HepG2 (cell line): ENCODE results near the gene AK8. TPM values are rescaled to one million over a fixed set of nuclear protein-coding genes. Genes with fewer than 3 reads are reported as not detected.

Experiments
- ATAC-seq: fragments of 200-7000 bp; cut with Tn5 transposase; 3 replicates; pipeline ENCODE4 v1.9.1; 2020; ENCODE audit warnings: mild to moderate bottlenecking, moderate library complexity
- BruUV-seq: library from RNA; stranded (reverse); fragments of 400-500 nt; replicated peaks from 2 replicates; lab custom pipeline; 2021; lab: Mats Ljungman, UMichigan
- CTCF ChIA-PET: fragments of 300-600 bp; formaldehyde crosslinking; extraction: SDS; loops from one replicate; lab custom pipeline; 2021; ENCODE audit warnings: low total read pairs, inconsistent platforms, low intra/inter-chr PET ratio; lab: Yijun Ruan, JAX
- POLR2A ChIA-PET: fragments of 350-600 bp; sonication (Branson Sonifier 250); formaldehyde crosslinking; loops from one replicate; lab custom pipeline; 2020; ENCODE audit warnings: antibody characterized with exemption, inconsistent platforms; lab: Yijun Ruan, JAX
- DNase-seq: peaks from one replicate; pipeline ENCODE4 v3.0.0-alpha.2; 2015; ENCODE audit warnings: low spot score
- FAIRE-seq: peaks from 3 replicates; lab custom pipeline; 2011; peaks lifted over from hg19 to GRCh38; lab: Jason Lieb, UNC
- H2AFZ ChIP-seq: one replicate; pipeline ENCODE4 v1.6.1; 2011; ENCODE audit warnings: low read length, inconsistent platforms
- H3K27ac ChIP-seq: fragments of 300-600 bp; 3 replicates; pipeline ENCODE4 v1.8.0; 2011; ENCODE audit warnings: mixed run types, mild to moderate bottlenecking, mixed read lengths, low read length, inconsistent platforms; ENCODE audit not compliant: insufficient read depth; ENCODE audit errors: extremely low read length
- H3K27me3 ChIP-seq, 2 experiments: fragments of 200-600 bp in 1 of 2; 2 replicates in 1 of 2; 3 replicates in 1 of 2; pipeline versions ENCODE4 v1.6.0 to v1.8.0; 2011; ENCODE audit warnings: low read length in 2 of 2, mild to moderate bottlenecking in 2 of 2, moderate library complexity in 2 of 2, inconsistent platforms in 1 of 2; ENCODE audit not compliant: insufficient read depth in 2 of 2, control insufficient read depth in 1 of 2
- H3K36me3 ChIP-seq, 2 experiments: fragments of 200-600 bp in 1 of 2; replicated peaks in 1 of 2; 2 replicates in 1 of 2; 3 replicates in 1 of 2; pipeline versions ENCODE4 v1.5.1 to v1.8.0; 2011; ENCODE audit warnings: low read length in 2 of 2, inconsistent platforms in 1 of 2; ENCODE audit not compliant: insufficient read depth in 2 of 2, control insufficient read depth in 1 of 2
- H3K4me1 ChIP-seq: 2 replicates; pipeline ENCODE4 v1.5.1; 2012; ENCODE audit warnings: low read length, inconsistent platforms; ENCODE audit not compliant: insufficient read depth
- H3K4me2 ChIP-seq: 2 replicates; pipeline ENCODE4 v1.6.0; 2011; ENCODE audit warnings: low read depth, low read length, inconsistent platforms
- H3K4me3 ChIP-seq, 3 experiments: fragments of 200-600 bp in 1 of 3; sonication (generic), shearing (Covaris generic) in 1 of 3; replicated peaks in 1 of 3; 2 replicates each; pipeline ENCODE4 v1.5.1; 2011 to 2016; ENCODE audit warnings: low read length in 3 of 3, inconsistent platforms in 2 of 3, low read depth in 2 of 3, mild to moderate bottlenecking in 2 of 3, control low read depth in 1 of 3, mixed read lengths in 1 of 3; ENCODE audit not compliant: insufficient read depth in 1 of 3
- H3K79me2 ChIP-seq: one replicate; pipeline ENCODE4 v1.6.1; 2011; ENCODE audit warnings: low read length, inconsistent platforms; ENCODE audit not compliant: insufficient read depth
- H3K9ac ChIP-seq: 2 replicates; pipeline ENCODE4 v1.6.0; 2011; ENCODE audit warnings: mild to moderate bottlenecking, low read depth, low read length, inconsistent platforms; ENCODE audit not compliant: insufficient read depth
- H3K9me3 ChIP-seq: 2 replicates; pipeline ENCODE4 v1.5.1; 2012; ENCODE audit warnings: mild to moderate bottlenecking, low read length
- H4K20me1 ChIP-seq: 2 replicates; pipeline ENCODE4 v1.6.0; 2011; ENCODE audit warnings: inconsistent platforms, mild to moderate bottlenecking, low read length, moderate library complexity; ENCODE audit not compliant: insufficient read depth
- CTCF ChIP-seq: sonication (generic); formaldehyde crosslinking; IDR thresholded peaks from 2 replicates; pipeline ENCODE4 v1.5.0; 2020; ENCODE audit warnings: mild to moderate bottlenecking, missing genetic modification reagents, moderate library complexity
- GABPA ChIP-seq, 2 experiments: IDR thresholded peaks; 2 replicates each; pipeline ENCODE4 v1.6.1; 2011 to 2016; ENCODE audit warnings: low read depth in 2 of 2, low read length in 1 of 2, missing biosample characterization in 1 of 2, missing genetic modification characterization in 1 of 2
- STAG1 ChIP-seq: sonication (generic); formaldehyde crosslinking; IDR thresholded peaks from 2 replicates; pipeline ENCODE4 v1.4.0; 2020; ENCODE audit warnings: missing genetic modification reagents
- ZBTB37 ChIP-seq: sonication (generic); formaldehyde crosslinking; IDR thresholded peaks from 2 replicates; pipeline ENCODE4 v1.4.0; 2020; ENCODE audit warnings: mild to moderate bottlenecking, missing genetic modification reagents
- WGBS: methylation state at CpG from one replicate; pipeline ENCODE4 v1.1.6; 2017; ENCODE audit warnings: low lambda C conversion rate; 5-methylcytosine and 5-hydroxymethylcytosine counted together
- in situ Hi-C: cut with HindIII; loops from 2 replicates; pipeline ENCODE4 v1.10.0; 2017; ENCODE audit warnings: low pct_unique_long_range_greater_than_20kb; ENCODE audit not compliant: extremely low pct_ligation_motif_present
- intact Hi-C: fragments of 100-400 bp; cut with micrococcal nuclease; formaldehyde crosslinking; loops from one replicate; pipeline ENCODE4 v1.10.0; 2022; ENCODE audit not compliant: unreplicated experiment
- polyA plus RNA-seq, 8 experiments: library from polyadenylated mRNA; depleted of rRNA in 3 of 8; stranded (reverse) in 7 of 8; unstranded in 1 of 8; fragments of >200 nt; fragmentation: Illumina TruSeq in 4 of 8; extraction: Trizol in 4 of 8; gene quantifications; 2 replicates each; pipeline versions ENCODE4 v1.2.1 to v1.2.3, GENCODE V29; 2011 to 2016; ENCODE audit warnings: low read depth in 4 of 8, missing spikeins in 1 of 8, mixed read lengths in 1 of 8; ENCODE audit not compliant: insufficient read depth in 1 of 8
- total RNA-seq, 5 experiments: library from RNA; depleted of rRNA; stranded (reverse); fragments of >200 nt; fragmentation: Illumina TruSeq; extraction: Trizol; gene quantifications; 2 replicates each; pipeline ENCODE4 v1.2.3, GENCODE V29; 2016; ENCODE audit warnings: low read depth in 1 of 5

The AK8 gene
- total and polyA plus RNA-seq, 2 of the 13 experiments (the other 11 are each of a cell fraction or from before 2014, with no cell fraction given): 0.11 TPM; not detected in 1

- Histone ChIP-seq H3K9ac (no peak overlapping the region), H4K20me1 (no peaks in the 10 kb centered on the region), H3K9me3 (peaks cover 31% of the 10 kb centered on the region)
- no peak for DNase-seq
- CTCF ChIA-PET: interaction anchor here (2.0 kb wide), 1 partner anchor 106 kb away, joined by 8 read pairs; no protein-coding TSS in a partner anchor
- intact Hi-C loops: loop anchor here (1.0 kb wide), 1 partner anchor 106 kb away; no protein-coding TSS in a partner anchor
- TF ChIP-seq GABPA (IDR thresholded peaks at IDR 0.05; ENCODE audit: low read depth, low read length): no peak
- peak; percentile 40; the same call in 1 of the 2 replicates for TF ChIP-seq GABPA (CRISPR knock-in tag; IDR thresholded peaks at IDR 0.05; ENCODE audit: low read depth)
- no peak for TF ChIP-seq ZBTB37 (CRISPR knock-in tag)
- peak; percentile 51 for TF ChIP-seq CTCF (CRISPR knock-in tag)
- peak; percentile 21; the same call in 1 of the 2 replicates for TF ChIP-seq STAG1 (CRISPR knock-in tag)
- TF ChIP-seq, all 625 proteins: peak for 3
- WGBS: 34% methylated on average over 2 of the region's 2 CpGs
- Histone ChIP-seq H3K4me3 (no peak overlapping the region), H3K4me1 (no peaks in the 10 kb centered on the region), H2AFZ (no peak overlapping the region), H3K4me2 (no peak overlapping the region), H3K36me3 (peaks cover 4 to 19% of the 10 kb centered on the region in 2 experiments; a peak in 4 of 5 replicates), H3K27me3 (no peaks in the 10 kb centered on the region; a peak in 1 of 5 replicates), H3K27ac (no peak overlapping the region), H3K79me2 (no peaks in the 10 kb centered on the region)
- no TSS peak for BruUV-seq
- no peak for FAIRE-seq
- ATAC-seq: no peak; the same call in 2 of the 3 replicates
- POLR2A ChIA-PET: no interaction called here
- in situ Hi-C loops: loop anchor here (10.0 kb wide), 1 partner anchor 101 kb away; no protein-coding TSS in a partner anchor
Measured at GRCh38 chr9:132694144-132694543, 183.9 kb downstream of the AK8 start.
